GM12891 (cell line): ENCODE measurements around the gene PSAP.

Experiments
- POLR2A ChIP-seq: IDR thresholded peaks from 2 replicates; pipeline ENCODE4 v1.6.1; 2011; ENCODE audit warnings: low read depth, low read length, control low read depth
- POLR2AphosphoS5 ChIP-seq: IDR thresholded peaks from 2 replicates; pipeline ENCODE4 v1.6.1; 2011; ENCODE audit warnings: low read depth, low read length, control low read depth
- SPI1 ChIP-seq: IDR thresholded peaks from 2 replicates; pipeline ENCODE4 v1.6.1; 2011; ENCODE audit warnings: low read depth, low read length, control low read depth
- TAF1 ChIP-seq: IDR thresholded peaks from 2 replicates; pipeline ENCODE4 v1.6.1; 2011; ENCODE audit warnings: low read depth, low read length, control low read depth

DNA sequence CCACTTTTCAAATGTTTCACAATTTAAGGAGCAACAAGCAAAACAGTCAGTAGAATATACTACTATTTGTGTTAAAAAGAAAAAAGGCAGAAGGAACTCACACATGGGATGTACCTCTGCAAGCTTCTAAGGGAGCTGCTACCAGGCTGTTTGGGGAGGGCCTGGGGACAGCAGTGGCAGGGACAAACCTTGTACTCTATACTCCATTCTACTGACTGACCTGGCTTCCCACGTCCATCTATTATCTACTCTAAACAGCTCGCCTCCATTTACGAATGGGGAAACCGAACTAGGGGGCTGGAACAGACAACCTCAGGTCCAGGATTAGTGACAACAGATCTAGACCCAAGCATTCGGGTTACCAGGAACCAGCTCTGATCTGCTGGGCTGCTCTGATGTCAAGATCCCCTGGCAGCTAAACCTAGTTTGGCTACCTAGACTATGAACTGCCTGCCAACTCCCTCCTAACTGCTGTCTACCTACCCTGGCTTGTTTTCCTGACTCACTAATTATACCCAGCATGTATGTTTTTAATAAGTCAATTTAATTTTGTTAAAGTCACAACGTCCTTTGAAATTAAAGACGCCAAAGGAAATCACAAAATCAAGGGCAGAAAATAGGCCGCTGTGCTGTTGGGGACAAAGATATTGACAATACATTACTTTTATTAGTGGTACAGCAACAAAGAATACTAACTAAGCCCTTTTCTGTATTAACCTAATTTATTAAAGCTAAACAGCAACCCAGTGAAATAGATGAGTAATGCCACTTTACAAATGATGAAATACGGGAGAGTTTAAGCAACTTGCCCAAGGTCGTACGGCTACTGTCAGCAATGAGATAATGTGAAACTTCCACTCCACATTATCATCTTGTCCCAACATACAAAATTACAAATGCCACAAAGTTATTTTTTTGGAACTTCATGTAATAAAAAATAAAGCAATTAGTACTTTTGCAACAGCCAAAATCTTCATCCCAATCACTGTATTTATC is 5.3 kb downstream of the PSAP start:
- TF ChIP-seq POLR2A (no peak), SPI1 (no peak), POLR2AphosphoS5 (no peak), TAF1 (no peak)
